CD14-positive monocyte (primary cell): Measurements from ENCODE around the gene HMCN1. TPM values are rescaled to one million over a fixed set of nuclear protein-coding genes. Genes with fewer than 3 reads are reported as not detected.

ENCODE experiments used
- DNase-seq, 3 donors: peaks; one replicate each; pipeline ENCODE4 v3.0.0-alpha.2; 2011 to 2022
- H2AFZ ChIP-seq: 2 replicates; pipeline ENCODE4 v1.6.0; 2012; ENCODE audit warnings: mild to moderate bottlenecking, low read depth, low read length, inconsistent platforms; ENCODE audit not compliant: insufficient read depth, poor library complexity, severe bottlenecking
- H3K27ac ChIP-seq, 2 donors: 1 replicate in 1 of 2; 2 replicates in 1 of 2; pipeline ENCODE4 v1.5.1; 2012 to 2013; ENCODE audit warnings: low read length in 2 of 2, control low read depth in 1 of 2, inconsistent platforms in 1 of 2, low read depth in 1 of 2, mild to moderate bottlenecking in 1 of 2
- H3K27me3 ChIP-seq, 2 donors: one replicate each; pipeline versions ENCODE4 v1.6.0 to v1.6.1; 2011 to 2013; ENCODE audit warnings: low read length in 2 of 2; ENCODE audit not compliant: control insufficient read depth in 2 of 2, insufficient read depth in 2 of 2
- H3K36me3 ChIP-seq, 2 donors: replicated peaks in 1 of 2; 1 replicate in 1 of 2; 2 replicates in 1 of 2; pipeline versions ENCODE4 v1.5.1 to v1.6.1; 2012 to 2013; ENCODE audit warnings: low read length in 2 of 2, control low read depth in 1 of 2, inconsistent platforms in 1 of 2, mild to moderate bottlenecking in 1 of 2; ENCODE audit not compliant: insufficient read depth in 2 of 2, control insufficient read depth in 1 of 2
- H3K4me1 ChIP-seq, 2 donors: 1 replicate in 1 of 2; 2 replicates in 1 of 2; pipeline versions ENCODE4 v1.5.1 to v1.6.1; 2012 to 2013; ENCODE audit warnings: low read length in 2 of 2, control low read depth in 1 of 2, inconsistent platforms in 1 of 2, mild to moderate bottlenecking in 1 of 2, moderate library complexity in 1 of 2; ENCODE audit not compliant: insufficient read depth in 2 of 2, control insufficient read depth in 1 of 2
- H3K4me2 ChIP-seq: replicated peaks from 2 replicates; pipeline ENCODE3; 2012; ENCODE audit warnings: low read length, moderate library complexity, mild to moderate bottlenecking; ENCODE audit not compliant: poor library complexity, severe bottlenecking; ENCODE audit errors: extremely low read depth
- H3K4me3 ChIP-seq, 3 experiments: fragments of 200-600 bp in 1 of 3; sonication (generic) in 1 of 3; replicated peaks in 1 of 3; 1 replicate in 2 of 3; 2 replicates in 1 of 3; pipeline ENCODE4 v1.5.1; 2011 to 2013; ENCODE audit warnings: low read length in 3 of 3, mild to moderate bottlenecking in 3 of 3, control low read depth in 2 of 3, low read depth in 2 of 3, inconsistent platforms in 1 of 3, moderate library complexity in 1 of 3
- H3K79me2 ChIP-seq: 2 replicates; pipeline ENCODE4 v1.6.0; 2012; ENCODE audit warnings: mild to moderate bottlenecking, control low read depth, inconsistent platforms, low read length, moderate library complexity; ENCODE audit not compliant: insufficient read depth
- H3K9ac ChIP-seq: 2 replicates; pipeline ENCODE4 v1.6.0; 2017; ENCODE audit warnings: low read length, mild to moderate bottlenecking; ENCODE audit not compliant: insufficient read depth, poor library complexity, severe bottlenecking
- H3K9me3 ChIP-seq, 2 donors: replicated peaks in 1 of 2; 1 replicate in 1 of 2; 2 replicates in 1 of 2; pipeline versions ENCODE4 v1.5.1 to v1.6.1; 2012 to 2013; ENCODE audit warnings: low read length in 2 of 2, control low read depth in 1 of 2; ENCODE audit not compliant: control insufficient read depth in 1 of 2, insufficient read depth in 1 of 2
- H4K20me1 ChIP-seq: 2 replicates; pipeline ENCODE4 v1.6.0; 2012; ENCODE audit warnings: mild to moderate bottlenecking, low read length, control low read depth, moderate library complexity; ENCODE audit not compliant: insufficient read depth
- H3K27ac Mint-ChIP-seq, 7 donors: one replicate each; pipeline ENCODE4 v1.8.0; 2020; ENCODE audit warnings: mild to moderate bottlenecking in 7 of 7, mixed read lengths in 7 of 7, moderate library complexity in 6 of 7, inconsistent platforms in 2 of 7
- H3K27me3 Mint-ChIP-seq, 3 donors: one replicate each; pipeline ENCODE4 v1.8.0; 2021 to 2022; ENCODE audit warnings: low read depth in 3 of 3, mild to moderate bottlenecking in 3 of 3, mixed read lengths in 3 of 3, moderate library complexity in 3 of 3, inconsistent platforms in 1 of 3
- H3K36me3 Mint-ChIP-seq, 2 donors: one replicate each; pipeline ENCODE4 v1.8.0; 2020; ENCODE audit warnings: mixed read lengths in 2 of 2, inconsistent platforms in 1 of 2, mild to moderate bottlenecking in 1 of 2
- H3K4me1 Mint-ChIP-seq: one replicate; pipeline ENCODE4 v1.8.0; 2020; ENCODE audit warnings: mild to moderate bottlenecking, mixed read lengths
- H3K4me3 Mint-ChIP-seq, 2 donors: one replicate each; pipeline ENCODE4 v1.8.0; 2020; ENCODE audit warnings: mild to moderate bottlenecking in 2 of 2, mixed read lengths in 2 of 2, moderate library complexity in 1 of 2
- H3K9me3 Mint-ChIP-seq, 7 donors: one replicate each; pipeline ENCODE4 v1.8.0; 2020 to 2022; ENCODE audit warnings: mixed read lengths in 7 of 7, mild to moderate bottlenecking in 6 of 7, moderate library complexity in 6 of 7, inconsistent platforms in 2 of 7
- WGBS: methylation state at CpG from one replicate; pipeline ENCODE4 v1.1.5; 2013; ENCODE audit warnings: missing lambda C conversion rate; ENCODE audit not compliant: insufficient coverage; 5-methylcytosine and 5-hydroxymethylcytosine counted together
- intact Hi-C, 2 donors: fragments of 100-400 bp; cut with micrococcal nuclease; formaldehyde crosslinking; loops; one replicate each; pipeline versions ENCODE4 v1.15.0 to v1.15.1; 2023
- polyA plus RNA-seq, 3 donors: library from polyadenylated mRNA; depleted of rRNA in 1 of 3; unstranded in 2 of 3; stranded (reverse) in 1 of 3; fragments of 300-500 nt in 2 of 3; fragments of >200 nt in 1 of 3; fragmentation: Illumina TruSeq in 2 of 3; gene quantifications; 1 replicate in 2 of 3; 2 replicates in 1 of 3; pipeline ENCODE4 v1.2.3, GENCODE V29; 2012 to 2021
- TF ChIP-seq, protein P1 (sequence below): fragments of 200-600 bp; IDR thresholded peaks from one replicate; pipeline ENCODE4 v1.8.0; 2022; ENCODE audit warnings: antibody characterized with exemption, mild to moderate bottlenecking

Gene HMCN1
- polyA plus RNA-seq, 3 donors: not detected

DNA sequence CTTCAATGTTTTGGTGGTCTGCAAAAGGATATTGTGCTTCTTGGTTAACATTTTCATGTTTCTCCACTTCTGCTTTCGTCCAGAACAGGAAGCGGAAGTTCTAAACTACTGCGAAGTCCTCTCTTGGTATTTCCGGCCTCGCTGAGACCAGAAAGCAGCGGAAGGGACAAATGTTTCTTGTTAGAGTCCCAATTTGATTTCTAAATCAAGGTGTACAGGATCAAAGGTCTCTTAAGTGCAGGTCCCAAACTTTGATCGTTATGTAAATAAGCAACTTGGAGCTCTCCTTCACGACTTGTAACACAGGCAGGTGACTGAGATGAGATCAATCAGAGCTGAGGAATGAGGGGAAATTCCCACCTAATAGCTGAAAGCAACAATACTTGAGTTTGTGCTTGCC is 40.1 kb upstream of the HMCN1 start:
- Histone ChIP-seq H2AFZ (peak overlapping the region; percentile 79), H3K4me3 (peak overlapping the region; percentile 21 to 78 (median 71)), H3K9ac (peak overlapping the region; percentile 41), H3K27me3 (peaks cover 0 to under 1% of the 10 kb centered on the region in 2 donors), H3K79me2 (no peaks in the 10 kb centered on the region), H3K4me1 (peaks cover 17 to 18% of the 10 kb centered on the region in 2 donors), H3K4me2 (peak overlapping the region; percentile 60), H3K9me3 (no peaks in the 10 kb centered on the region), H4K20me1 (no peaks in the 10 kb centered on the region), H3K27ac (peak overlapping the region; percentile 18 to 86), H3K36me3 (no peaks in the 10 kb centered on the region)
- H3K4me3 Mint-ChIP-seq: peak overlapping the region; percentile 75 to 89
- peaks cover 4 to 13% (median 6%) of the 10 kb centered on the region in 3 donors for H3K27me3 Mint-ChIP-seq
- peak overlapping the region; percentile 86 to 96 (median 92) for H3K27ac Mint-ChIP-seq
- TF ChIP-seq, protein P1, sequence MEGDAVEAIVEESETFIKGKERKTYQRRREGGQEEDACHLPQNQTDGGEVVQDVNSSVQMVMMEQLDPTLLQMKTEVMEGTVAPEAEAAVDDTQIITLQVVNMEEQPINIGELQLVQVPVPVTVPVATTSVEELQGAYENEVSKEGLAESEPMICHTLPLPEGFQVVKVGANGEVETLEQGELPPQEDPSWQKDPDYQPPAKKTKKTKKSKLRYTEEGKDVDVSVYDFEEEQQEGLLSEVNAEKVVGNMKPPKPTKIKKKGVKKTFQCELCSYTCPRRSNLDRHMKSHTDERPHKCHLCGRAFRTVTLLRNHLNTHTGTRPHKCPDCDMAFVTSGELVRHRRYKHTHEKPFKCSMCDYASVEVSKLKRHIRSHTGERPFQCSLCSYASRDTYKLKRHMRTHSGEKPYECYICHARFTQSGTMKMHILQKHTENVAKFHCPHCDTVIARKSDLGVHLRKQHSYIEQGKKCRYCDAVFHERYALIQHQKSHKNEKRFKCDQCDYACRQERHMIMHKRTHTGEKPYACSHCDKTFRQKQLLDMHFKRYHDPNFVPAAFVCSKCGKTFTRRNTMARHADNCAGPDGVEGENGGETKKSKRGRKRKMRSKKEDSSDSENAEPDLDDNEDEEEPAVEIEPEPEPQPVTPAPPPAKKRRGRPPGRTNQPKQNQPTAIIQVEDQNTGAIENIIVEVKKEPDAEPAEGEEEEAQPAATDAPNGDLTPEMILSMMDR: no peak
- DNase-seq: peak; percentile 71 to 87 (median 81)
- intact Hi-C loops: no loop called here
- H3K9me3 Mint-ChIP-seq: peaks cover 0 to 13% (median 8%) of the 10 kb centered on the region in 7 donors
- peaks cover 13% of the 10 kb centered on the region for H3K4me1 Mint-ChIP-seq
- 0% methylated on average over 3 of the region's 8 CpGs for WGBS
- H3K36me3 Mint-ChIP-seq: peaks cover 4 to 5% of the 10 kb centered on the region in 2 donors

DNA sequence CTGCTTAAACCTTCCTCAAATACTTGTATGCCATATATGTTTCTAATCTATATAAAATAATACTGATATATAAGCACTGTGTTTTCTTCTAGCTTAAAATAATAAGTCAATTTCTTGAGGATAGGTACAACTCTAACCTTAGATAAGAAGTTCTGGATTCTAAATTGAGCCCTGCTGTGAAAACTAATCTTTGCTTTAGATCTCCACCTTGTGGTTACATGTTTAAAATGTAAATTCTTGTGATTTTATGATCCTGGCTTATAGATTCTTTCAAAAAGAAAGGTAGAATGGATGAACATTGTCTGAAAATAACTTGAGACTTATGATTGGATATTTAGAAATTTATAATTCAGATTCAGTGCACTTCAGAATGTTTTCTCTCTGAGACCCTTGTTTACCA is 38.9 kb upstream of the HMCN1 start:
- Histone ChIP-seq H3K4me3 (no peak overlapping the region), H3K4me1 (peaks cover 17 to 18% of the 10 kb centered on the region in 2 donors), H3K79me2 (no peaks in the 10 kb centered on the region), H3K27ac (no peak overlapping the region), H3K4me2 (no peak overlapping the region), H3K9me3 (no peaks in the 10 kb centered on the region), H3K36me3 (no peaks in the 10 kb centered on the region), H4K20me1 (no peaks in the 10 kb centered on the region), H3K27me3 (no peaks in the 10 kb centered on the region), H2AFZ (no peak overlapping the region), H3K9ac (no peak overlapping the region)
- TF ChIP-seq, protein P1: no peak
- H3K36me3 Mint-ChIP-seq: peaks cover 4 to 5% of the 10 kb centered on the region in 2 donors
- no peak overlapping the region for H3K4me3 Mint-ChIP-seq
- H3K27ac Mint-ChIP-seq: no peak overlapping the region
- DNase-seq: no peak
- intact Hi-C loops: no loop called here
- H3K4me1 Mint-ChIP-seq: peaks cover 13% of the 10 kb centered on the region
- peaks cover 0 to 13% (median 8%) of the 10 kb centered on the region in 7 donors for H3K9me3 Mint-ChIP-seq
- peaks cover 4 to 7% (median 5%) of the 10 kb centered on the region in 3 donors for H3K27me3 Mint-ChIP-seq
